Endothelial cell of umbilical vein (primary cell): ENCODE data around the gene MOB2. TPM values are rescaled to one million over a fixed set of nuclear protein-coding genes. Genes with fewer than 3 reads are reported as not detected.

ENCODE experiments used
- BruUV-seq: library from RNA; stranded (reverse); fragments of 400-500 nt; replicated peaks from 2 replicates; lab custom pipeline; 2021; lab: Mats Ljungman, UMichigan
- CTCF ChIA-PET: fragments of 300-600, 350-600 bp; sonication (Branson Sonifier 250); formaldehyde crosslinking; loops from one replicate; lab custom pipeline; 2021; ENCODE audit warnings: antibody characterized with exemption, inconsistent platforms; lab: Charles Lee
- POLR2A ChIA-PET: fragments of 300-600, 350-600 bp; sonication (Branson Sonifier 250); formaldehyde crosslinking; loops from one replicate; lab custom pipeline; 2021; ENCODE audit warnings: antibody characterized with exemption, inconsistent platforms; lab: Charles Lee
- DNase-seq: peaks from one replicate; pipeline ENCODE4 v3.0.0-alpha.2; 2011; ENCODE audit warnings: low read depth, low spot score
- FAIRE-seq: peaks from 2 replicates; lab custom pipeline; 2011; peaks lifted over from hg19 to GRCh38; lab: Jason Lieb, UNC
- H2AFZ ChIP-seq: 2 replicates; pipeline ENCODE4 v1.6.0; 2012; ENCODE audit warnings: low read depth, low read length, control low read depth, inconsistent platforms
- H3K27ac ChIP-seq: 2 replicates; pipeline ENCODE4 v1.5.1; 2011; ENCODE audit warnings: low read depth, mild to moderate bottlenecking, control low read depth, low read length, moderate library complexity; ENCODE audit not compliant: insufficient read depth
- H3K27me3 ChIP-seq, 2 experiments: 2 replicates each; pipeline versions ENCODE4 v1.6.0 to v1.6.1; 2011; ENCODE audit warnings: low read length in 2 of 2, mixed read lengths in 1 of 2; ENCODE audit not compliant: control insufficient read depth in 2 of 2, insufficient read depth in 2 of 2
- H3K36me3 ChIP-seq, 2 experiments: 2 replicates in 1 of 2; 3 replicates in 1 of 2; pipeline ENCODE4 v1.5.1; 2011; ENCODE audit warnings: low read length in 2 of 2, mild to moderate bottlenecking in 1 of 2, moderate library complexity in 1 of 2; ENCODE audit not compliant: control insufficient read depth in 2 of 2, insufficient read depth in 2 of 2; ENCODE audit errors: extremely low read depth in 1 of 2
- H3K4me1 ChIP-seq: 3 replicates; pipeline ENCODE4 v1.5.1; 2011; ENCODE audit warnings: mild to moderate bottlenecking, low read length; ENCODE audit not compliant: control insufficient read depth, insufficient read depth; ENCODE audit errors: extremely low read depth
- H3K4me2 ChIP-seq: 2 replicates; pipeline ENCODE4 v1.6.1; 2011; ENCODE audit warnings: low read length, control low read depth, mixed read lengths; ENCODE audit not compliant: insufficient read depth
- H3K4me3 ChIP-seq, 3 experiments: fragments of 200-600 bp in 1 of 3; sonication (generic), shearing (Covaris generic) in 1 of 3; replicated peaks in 1 of 3; 2 replicates each; pipeline ENCODE4 v1.5.1; 2011 to 2016; ENCODE audit warnings: control low read depth in 3 of 3, low read length in 3 of 3, mild to moderate bottlenecking in 2 of 3, inconsistent platforms in 1 of 3, low read depth in 1 of 3, moderate library complexity in 1 of 3; ENCODE audit not compliant: insufficient read depth in 1 of 3
- H3K79me2 ChIP-seq: 2 replicates; pipeline ENCODE4 v1.6.0; 2012; ENCODE audit warnings: low read length, inconsistent platforms; ENCODE audit not compliant: control insufficient read depth, insufficient read depth
- H3K9ac ChIP-seq: replicated peaks from 2 replicates; pipeline ENCODE3; 2011; ENCODE audit warnings: low read length, control low read depth; ENCODE audit not compliant: insufficient read depth; ENCODE audit errors: extremely low read depth
- H3K9me1 ChIP-seq: replicated peaks from 3 replicates; pipeline ENCODE4 v1.6.0; 2011; ENCODE audit warnings: mild to moderate bottlenecking, low read length; ENCODE audit not compliant: control insufficient read depth, insufficient read depth; ENCODE audit errors: extremely low read depth
- H3K9me3 ChIP-seq: replicated peaks from 2 replicates; pipeline ENCODE4 v1.5.1; 2012; ENCODE audit warnings: low read length, inconsistent platforms; ENCODE audit not compliant: control insufficient read depth, insufficient read depth
- H4K20me1 ChIP-seq: replicated peaks from 2 replicates; pipeline ENCODE3; 2011; ENCODE audit warnings: mild to moderate bottlenecking, low read length; ENCODE audit not compliant: control insufficient read depth, insufficient read depth; ENCODE audit errors: extremely low read depth
- CTCF ChIP-seq, 2 donors: IDR thresholded peaks; 1 replicate in 1 of 2; 2 replicates in 1 of 2; pipeline ENCODE4 v1.5.1; 2011; ENCODE audit warnings: low read length in 2 of 2, mild to moderate bottlenecking in 2 of 2, moderate library complexity in 2 of 2, control low read depth in 1 of 2, inconsistent platforms in 1 of 2, low read depth in 1 of 2; ENCODE audit not compliant: insufficient read depth in 1 of 2; ENCODE audit errors: extremely low read depth in 1 of 2
- EZH2 ChIP-seq: IDR thresholded peaks from 2 replicates; pipeline ENCODE4 v1.6.1; 2012; ENCODE audit warnings: borderline replicate concordance, low read depth, mild to moderate bottlenecking, moderate library complexity, low read length, inconsistent platforms; ENCODE audit not compliant: severe bottlenecking
- FOS ChIP-seq: IDR thresholded peaks from 2 replicates; pipeline ENCODE4 v1.6.1; 2011; ENCODE audit warnings: mild to moderate bottlenecking, low read length, moderate library complexity, borderline replicate concordance; ENCODE audit not compliant: insufficient read depth
- GATA2 ChIP-seq: IDR thresholded peaks from 2 replicates; pipeline ENCODE4 v1.7.0; 2011; ENCODE audit warnings: low read depth, mild to moderate bottlenecking, moderate library complexity, mixed read lengths, low read length; ENCODE audit not compliant: insufficient read length, insufficient read depth
- JUN ChIP-seq: IDR thresholded peaks from 2 replicates; pipeline ENCODE4 v1.6.1; 2011; ENCODE audit warnings: borderline replicate concordance, low read depth; ENCODE audit not compliant: insufficient read length, insufficient read depth
- MAX ChIP-seq: IDR thresholded peaks from 2 replicates; pipeline ENCODE4 v1.6.1; 2011; ENCODE audit not compliant: insufficient read depth, insufficient read length
- MYC ChIP-seq: IDR thresholded peaks from one replicate; pipeline ENCODE4 v1.6.1; 2011; ENCODE audit warnings: mild to moderate bottlenecking, low read depth, low read length
- POLR2A ChIP-seq: IDR thresholded peaks from 2 replicates; pipeline ENCODE4 v1.6.1; 2012; ENCODE audit warnings: low read depth, mild to moderate bottlenecking, control low read depth, low read length
- POLR2AphosphoS5 ChIP-seq: IDR thresholded peaks from 2 replicates; pipeline ENCODE4 v1.6.1; 2012; ENCODE audit warnings: low read depth, mild to moderate bottlenecking, control low read depth, low read length, moderate library complexity; ENCODE audit not compliant: insufficient read depth
- dilution Hi-C: fragments of 300-500 bp; cut with MboI; formaldehyde crosslinking; loops from one replicate; pipeline ENCODE4 v1.15.0; 2019; ENCODE audit warnings: low sequenced_read_pairs; ENCODE audit not compliant: extremely low pct_ligation_motif_present
- intact Hi-C: fragments of 100-400 bp; cut with micrococcal nuclease; formaldehyde crosslinking; loops from one replicate; pipeline ENCODE4 v1.10.0; 2022
- polyA plus RNA-seq, 4 experiments: library from polyadenylated mRNA; depleted of rRNA in 3 of 4; stranded (reverse) in 3 of 4; unstranded in 1 of 4; fragments of >200 nt; gene quantifications; 2 replicates each; pipeline versions ENCODE4 v1.2.1 to v1.2.3, GENCODE V29; 2011 to 2012; ENCODE audit warnings: missing spikeins in 1 of 4
- total RNA-seq: library from RNA; stranded (reverse); gene quantifications from 2 replicates; pipeline ENCODE4 v1.2.3, GENCODE V29; 2021

Gene MOB2
- total and polyA plus RNA-seq, 2 donors (not counting 3 experiments of a cell fraction or from before 2014, with no cell fraction given), result 38.2 to 50.6 TPM

- POLR2A ChIA-PET, result no interaction called here
- no peak for FAIRE-seq
Measured at GRCh38 chr11:1517117-1518005, 30.8 kb upstream of the MOB2 start.

GRCh38 chr11:1516273-1517067, 29.9 kb upstream of the MOB2 start:
- Histone ChIP-seq H3K4me1 (no peaks in the 10 kb centered on the region), H3K36me3 (no peaks in the 10 kb centered on the region), H3K9me1 (no peaks in the 10 kb centered on the region), H3K27me3 (no peaks in the 10 kb centered on the region), H2AFZ (no peak overlapping the region), H3K9ac (no peak overlapping the region), H3K9me3 (no peaks in the 10 kb centered on the region), H3K4me2 (no peak overlapping the region), H4K20me1 (peaks cover 3% of the 10 kb centered on the region), H3K79me2 (peaks cover 18% of the 10 kb centered on the region), H3K27ac (no peak overlapping the region), H3K4me3 (no peak overlapping the region)
- BruUV-seq, result no TSS peak
- POLR2A ChIA-PET, result no interaction called here
- intact Hi-C loops, result loop anchor here (5.0 to 10.0 kb wide), 2 partner anchors 132 to 299 kb away; partner anchors contain the start of gene BRSK2
- FAIRE-seq (no peak), DNase-seq (no peak)
- TF ChIP-seq MAX, result no peak
- TF ChIP-seq POLR2A, result no peak
- no peak for TF ChIP-seq GATA2
- TF ChIP-seq FOS, result no peak
- no peak for TF ChIP-seq EZH2
- TF ChIP-seq CTCF (IDR thresholded peaks at IDR 0.05; ENCODE audit: extremely low read depth in 1 of 2, insufficient read depth in 1 of 2, low read depth in 1 of 2, low read length in 2 of 2), result no peak
- TF ChIP-seq JUN, result no peak
- TF ChIP-seq POLR2AphosphoS5, result no peak
- no peak for TF ChIP-seq MYC
- dilution Hi-C loops, result no loop called here
- CTCF ChIA-PET, result interaction anchor here (1.1 to 3.9 kb wide), 5 partner anchors 10 to 316 kb away, joined by 4 to 36 read pairs (median 13); no protein-coding TSS in a partner anchor

More at GRCh38 chr11:1517117-1518005, 30.8 kb upstream of the MOB2 start:
- Histone ChIP-seq H3K27ac (no peak overlapping the region), H3K4me1 (no peaks in the 10 kb centered on the region), H3K9ac (no peak overlapping the region), H2AFZ (no peak overlapping the region), H4K20me1 (peaks cover 3% of the 10 kb centered on the region), H3K4me2 (no peak overlapping the region), H3K9me1 (no peaks in the 10 kb centered on the region), H3K4me3 (no peak overlapping the region), H3K36me3 (no peaks in the 10 kb centered on the region), H3K9me3 (no peaks in the 10 kb centered on the region), H3K79me2 (peaks cover 18% of the 10 kb centered on the region), H3K27me3 (no peaks in the 10 kb centered on the region)
- TF ChIP-seq MAX, result no peak
- CTCF ChIA-PET, result interaction anchor here (1.2 kb wide), 2 partner anchors 12 to 315 kb away, joined by 4 read pairs; no protein-coding TSS in a partner anchor
- no peak for DNase-seq
- dilution Hi-C loops (no loop called here), intact Hi-C loops (loop anchor here (5.0 to 10.0 kb wide), 2 partner anchors 133 to 300 kb away; partner anchors contain the start of gene BRSK2)
- no TSS peak for BruUV-seq
